Left cardiac atrium (tissue), 4 donors: ENCODE data around the gene SARS1. TPM values are rescaled to one million over a fixed set of nuclear protein-coding genes. Genes with fewer than 3 reads are reported as not detected.
"Not testable (repeated sequence)": the region's sequence is repeated elsewhere in the genome, so short reads cannot be mapped to it uniquely, and the experiment has no call there.

Experiments
- ATAC-seq, 2 donors: fragments of 200-7000 bp; cut with Tn5 transposase; one replicate each; pipeline ENCODE4 v1.9.1; 2020; ENCODE audit warnings: mild to moderate bottlenecking in 2 of 2, moderate library complexity in 2 of 2
- DNase-seq: peaks from one replicate; pipeline ENCODE4 v3.0.0-alpha.2; 2020
- intact Hi-C, 2 donors: fragments of 100-400 bp; cut with DNase I; formaldehyde crosslinking; loops; one replicate each; pipeline versions ENCODE4 v1.14.1 to v1.15.1; 2022 to 2023
- total RNA-seq, 2 donors: library from RNA; stranded (reverse); fragmentation: NEBNext Ultra II Directional; extraction: Animal tissue kit (Norgen Biotek cat#: 25700); gene quantifications; one replicate each; pipeline ENCODE4 v1.2.1, GENCODE V29; 2021
- donor health status: DM: no; HTN: yes; CAD: no.
- donor health status: DM: no; HTN: yes; CAD: no; lungs with severe emphysema.
- donor health status: DM: yes; HTN: yes; CAD: no.
- donor health status: Dilated cardiomyopathy.

The SARS1 gene
- total RNA-seq, 2 donors from 2014 or later: 109 to 141 TPM

- peak; percentile 60 to 66 for ATAC-seq
- intact Hi-C loops: loop anchor here in 1 of 2 donors (10.0 kb wide), 1 partner anchor 120 kb away; the partner anchor contains the start of gene TMEM167B
- peak; percentile 39 for DNase-seq
These were observed 1.2 kb downstream of the SARS1 start for GRCh38 chr1:109214695-109215623.

GRCh38 chr1:109216662-109217061 is 2.9 kb downstream of the SARS1 start:
- DNase-seq: no peak

GRCh38 chr1:109218516-109218915 is 4.8 kb downstream of the SARS1 start:
- peak in 1 of 2 donors; percentile 4 for ATAC-seq

More at GRCh38 chr1:109216662-109217061, 2.9 kb downstream of the SARS1 start:
- intact Hi-C loops: loop anchor here in 1 of 2 donors (10.0 kb wide), 1 partner anchor 122 kb away; the partner anchor contains the start of gene TMEM167B
- ATAC-seq: no peak

GRCh38 chr1:109221201-109221600 is 7.5 kb downstream of the SARS1 start:
- DNase-seq, intact Hi-C loops, ATAC-seq: not testable (repeated sequence)

More at GRCh38 chr1:109218516-109218915, 4.8 kb downstream of the SARS1 start:
- peak; percentile 45 for DNase-seq
- intact Hi-C loops: loop anchor here in 1 of 2 donors (10.0 kb wide), 1 partner anchor 124 kb away; the partner anchor contains the start of gene TMEM167B

- DNase-seq (no peak), ATAC-seq (no peak)
- intact Hi-C loops: no loop called here
These were observed 11.6 kb downstream of the SARS1 start for GRCh38 chr1:109225308-109225707.

GRCh38 chr1:109225711-109226445 is 12.2 kb downstream of the SARS1 start:
- ATAC-seq (no peak), DNase-seq (no peak)
- intact Hi-C loops: no loop called here

GRCh38 chr1:109228167-109228566 is 14.4 kb downstream of the SARS1 start:
- intact Hi-C loops: no loop called here
- ATAC-seq (no peak), DNase-seq (no peak)

GRCh38 chr1:109229531-109230127 is 15.9 kb downstream of the SARS1 start:
- ATAC-seq: no peak
- DNase-seq: no peak
- intact Hi-C loops: no loop called here

GRCh38 chr1:109231066-109231465 is 17.3 kb downstream of the SARS1 start:
- no peak for DNase-seq
- intact Hi-C loops: no loop called here
- ATAC-seq: no peak

- ATAC-seq (no peak), DNase-seq (no peak)
- intact Hi-C loops: no loop called here
These were observed 21.4 kb downstream of the SARS1 start for GRCh38 chr1:109235137-109235536.

- ATAC-seq (no peak), DNase-seq (no peak)
- intact Hi-C loops: no loop called here
These were observed 23.8 kb downstream of the SARS1 start for GRCh38 chr1:109237512-109237911.

- intact Hi-C loops: no loop called here
- DNase-seq (no peak), ATAC-seq (no peak)
These were observed 24.7 kb downstream of the SARS1 start for GRCh38 chr1:109238382-109238781.

- intact Hi-C loops: no loop called here
- ATAC-seq (no peak), DNase-seq (no peak)
These were observed 25.3 kb downstream of the SARS1 start for GRCh38 chr1:109239047-109239408.

GRCh38 chr1:109239409-109240068 is 25.8 kb downstream of the SARS1 start:
- ATAC-seq: peak; percentile 12 to 25
- intact Hi-C loops: no loop called here
- no peak for DNase-seq

- DNase-seq: peak; percentile 85
- ATAC-seq: peak; percentile 62 to 66
- intact Hi-C loops: no loop called here
These were observed 26.7 kb downstream of the SARS1 start for GRCh38 chr1:109240158-109241152.

GRCh38 chr1:109241344-109241743 is 27.6 kb downstream of the SARS1 start:
- peak; percentile 5 to 42 for ATAC-seq
- intact Hi-C loops: no loop called here
- DNase-seq: no peak

- peak in 1 of 2 donors; percentile 2 for ATAC-seq
- intact Hi-C loops: no loop called here
- no peak for DNase-seq
These were observed 28.2 kb downstream of the SARS1 start for GRCh38 chr1:109241841-109242345.

- intact Hi-C loops: no loop called here
- peak; percentile 16 to 61 for ATAC-seq
- no peak for DNase-seq
These were observed 28.7 kb downstream of the SARS1 start for GRCh38 chr1:109242387-109242786.
